B cell (primary cell): ENCODE measurements around the gene BLOC1S5. TPM values are rescaled to one million over a fixed set of nuclear protein-coding genes. Genes with fewer than 3 reads are reported as not detected.

ENCODE experiments used
- ATAC-seq: fragments of 200-7000 bp; cut with Tn5 transposase; one replicate; pipeline ENCODE4 v1.10.0; 2021; ENCODE audit warnings: low read depth, mild to moderate bottlenecking, moderate number of reproducible peaks, moderate library complexity
- CTCF ChIA-PET: fragments of 350-600 bp; sonication (Branson Sonifier 250); formaldehyde crosslinking; loops from one replicate; lab custom pipeline; 2021; ENCODE audit warnings: antibody characterized with exemption, inconsistent platforms; lab: Charles Lee
- POLR2A ChIA-PET: fragments of 350-600 bp; sonication (Branson Sonifier 250); formaldehyde crosslinking; loops from one replicate; lab custom pipeline; 2021; ENCODE audit warnings: antibody characterized with exemption; lab: Charles Lee
- DNase-seq: peaks from one replicate; pipeline ENCODE4 v3.0.0; 2013
- H2AFZ ChIP-seq: 2 replicates; pipeline ENCODE4 v1.6.1; 2012; ENCODE audit warnings: mild to moderate bottlenecking, low read depth, low read length; ENCODE audit not compliant: insufficient read depth, poor library complexity, severe bottlenecking
- H3K27ac ChIP-seq, 2 donors: 1 replicate in 1 of 2; 2 replicates in 1 of 2; pipeline ENCODE4 v1.5.1; 2012 to 2013; ENCODE audit warnings: low read length in 2 of 2, mild to moderate bottlenecking in 2 of 2, moderate library complexity in 1 of 2
- H3K27me3 ChIP-seq, 4 experiments: fragments of 200-600 bp in 1 of 4; sonication (generic) in 1 of 4; replicated peaks in 1 of 4; 1 replicate in 2 of 4; 2 replicates in 2 of 4; pipeline versions ENCODE4 v1.6.1 to v1.7.0; 2013 to 2016; ENCODE audit warnings: low read length in 3 of 4, mild to moderate bottlenecking in 2 of 4, mixed read lengths in 1 of 4, moderate library complexity in 1 of 4; ENCODE audit not compliant: insufficient read depth in 4 of 4, control insufficient read depth in 3 of 4; ENCODE audit errors: control extremely low read depth in 1 of 4
- H3K36me3 ChIP-seq, 2 experiments: replicated peaks in 1 of 2; 1 replicate in 1 of 2; 2 replicates in 1 of 2; pipeline versions ENCODE4 v1.6.1 to v1.7.1; 2013; ENCODE audit warnings: low read length in 1 of 2; ENCODE audit not compliant: insufficient read depth in 2 of 2, control insufficient read depth in 1 of 2; ENCODE audit errors: control extremely low read depth in 1 of 2, extremely low read depth in 1 of 2
- H3K4me1 ChIP-seq, 2 donors: fragments of 200-600 bp in 1 of 2; sonication (generic) in 1 of 2; 1 replicate in 1 of 2; 2 replicates in 1 of 2; pipeline versions ENCODE4 v1.5.1 to v1.6.1; 2013 to 2017; ENCODE audit warnings: low read length in 2 of 2; ENCODE audit not compliant: control insufficient read depth in 2 of 2, insufficient read depth in 2 of 2
- H3K4me2 ChIP-seq: replicated peaks from 2 replicates; pipeline ENCODE3; 2012; ENCODE audit warnings: mild to moderate bottlenecking, low read depth, low read length; ENCODE audit not compliant: poor library complexity, severe bottlenecking
- H3K4me3 ChIP-seq, 5 experiments: fragments of 200-600 bp in 1 of 5; sonication (generic) in 1 of 5; 1 replicate in 3 of 5; 2 replicates in 2 of 5; pipeline versions ENCODE4 v1.5.1 to v1.7.0; 2011 to 2016; ENCODE audit warnings: low read length in 4 of 5, mild to moderate bottlenecking in 4 of 5, low read depth in 2 of 5, control low read depth in 1 of 5, moderate library complexity in 1 of 5; ENCODE audit not compliant: insufficient read depth in 1 of 5; ENCODE audit errors: control extremely low read depth in 1 of 5, extremely low read depth in 1 of 5
- H3K79me2 ChIP-seq: fragments of 200-600 bp; sonication (generic); one replicate; pipeline ENCODE4 v1.6.0; 2016; ENCODE audit warnings: low read length; ENCODE audit not compliant: control insufficient read depth, insufficient read depth
- H3K9ac ChIP-seq: fragments of 200-600 bp; sonication (generic); 2 replicates; pipeline ENCODE4 v1.6.1; 2017; ENCODE audit warnings: mild to moderate bottlenecking, low read length, moderate library complexity
- H3K9me3 ChIP-seq, 3 donors: one replicate each; pipeline versions ENCODE4 v1.6.1 to v1.7.1; 2013; ENCODE audit warnings: low read length in 2 of 3; ENCODE audit not compliant: control insufficient read depth in 2 of 3, insufficient read depth in 1 of 3; ENCODE audit errors: control extremely low read depth in 1 of 3
- H4K20me1 ChIP-seq: 2 replicates; pipeline ENCODE4 v1.6.0; 2012; ENCODE audit warnings: mild to moderate bottlenecking, low read length; ENCODE audit not compliant: insufficient read depth, control insufficient read depth, poor library complexity, severe bottlenecking
- H3K27ac Mint-ChIP-seq: one replicate; pipeline ENCODE4 v1.8.0; 2021; ENCODE audit warnings: mixed read lengths
- H3K27me3 Mint-ChIP-seq: one replicate; pipeline ENCODE4 v1.8.0; 2021; ENCODE audit warnings: mixed read lengths
- H3K4me1 Mint-ChIP-seq: one replicate; pipeline ENCODE4 v1.8.0; 2021; ENCODE audit warnings: mixed read lengths
- H3K4me3 Mint-ChIP-seq: one replicate; pipeline ENCODE4 v1.8.0; 2021; ENCODE audit warnings: mixed read lengths
- H3K9me3 Mint-ChIP-seq: one replicate; pipeline ENCODE4 v1.8.0; 2022; ENCODE audit warnings: mixed read lengths; ENCODE audit not compliant: insufficient read depth
- CTCF ChIP-seq: fragments of 200-600 bp; IDR thresholded peaks from one replicate; pipeline ENCODE4 v1.8.0; 2022; ENCODE audit warnings: antibody characterized with exemption, mild to moderate bottlenecking
- EZH2 ChIP-seq: IDR thresholded peaks from 2 replicates; pipeline ENCODE4 v1.6.1; 2012; ENCODE audit warnings: borderline replicate concordance, low read depth, mild to moderate bottlenecking, moderate library complexity, low read length; ENCODE audit not compliant: insufficient read depth, poor library complexity, severe bottlenecking
- WGBS: methylation state at CpG from one replicate; pipeline ENCODE4 v1.1.5; 2013; ENCODE audit warnings: missing lambda C conversion rate; ENCODE audit not compliant: insufficient coverage; 5-methylcytosine and 5-hydroxymethylcytosine counted together
- intact Hi-C: fragments of 100-400 bp; cut with micrococcal nuclease; formaldehyde crosslinking; loops from one replicate; pipeline ENCODE4 v1.10.0; 2022
- polyA plus RNA-seq: library from polyadenylated mRNA; depleted of rRNA; stranded (reverse); fragments of >200 nt; gene quantifications from 2 replicates; pipeline ENCODE4 v1.2.3, GENCODE V29; 2012
- total RNA-seq, 2 donors: library from RNA; stranded (reverse); fragments of 120-200 nt in 1 of 2; gene quantifications; 1 replicate in 1 of 2; 2 replicates in 1 of 2; pipeline versions ENCODE4 v1.2.3 to v1.2.4, GENCODE V29; 2013 to 2022

BLOC1S5 gene
- total and polyA plus RNA-seq, 2 donors (not counting 1 experiment from before 2014, with no cell fraction given): 5.2 to 18.8 TPM

- intact Hi-C loops: no loop called here
- TF ChIP-seq CTCF (no peak), EZH2 (no peak)
- peaks cover 6% of the 10 kb centered on the region for H3K9me3 Mint-ChIP-seq
- peaks cover 26% of the 10 kb centered on the region for H4K20me1 ChIP-seq
- DNase-seq: no peak
- H3K27ac Mint-ChIP-seq: no peak overlapping the region
- H3K4me1 Mint-ChIP-seq: peaks cover 40% of the 10 kb centered on the region
- no peak overlapping the region for H3K4me2 ChIP-seq
- H3K9me3 ChIP-seq: no peaks in the 10 kb centered on the region
- no peak for ATAC-seq
- ChIA-PET CTCF (no interaction called here), POLR2A (no interaction called here)
- H3K4me3 Mint-ChIP-seq: no peak overlapping the region
- no peak overlapping the region for H3K27ac ChIP-seq
- H3K36me3 ChIP-seq: peaks cover 0 to 9% of the 10 kb centered on the region in 2 experiments
- no peak overlapping the region for H3K9ac ChIP-seq
- no peak overlapping the region for H3K4me3 ChIP-seq
- H3K79me2 ChIP-seq: peaks cover 34% of the 10 kb centered on the region
- WGBS: no CpG with 5 or more reads among the region's 5 CpGs
- H3K27me3 Mint-ChIP-seq: no peaks in the 10 kb centered on the region
- no peak overlapping the region for H2AFZ ChIP-seq
- no peaks in the 10 kb centered on the region for H3K27me3 ChIP-seq
- H3K4me1 ChIP-seq: peaks cover 7 to 8% of the 10 kb centered on the region in 2 donors
Measured at GRCh38 chr6:8030920-8031319, 33.3 kb downstream of the BLOC1S5 start.

- Histone ChIP-seq H2AFZ (no peak overlapping the region), H3K79me2 (peaks cover 33% of the 10 kb centered on the region), H4K20me1 (peaks cover 26% of the 10 kb centered on the region), H3K27me3 (no peaks in the 10 kb centered on the region), H3K4me1 (peaks cover 7 to 8% of the 10 kb centered on the region in 2 donors), H3K4me2 (no peak overlapping the region), H3K9ac (no peak overlapping the region), H3K9me3 (no peaks in the 10 kb centered on the region), H3K27ac (no peak overlapping the region), H3K4me3 (no peak overlapping the region), H3K36me3 (peaks cover 3 to 22% of the 10 kb centered on the region in 2 experiments)
- 27% methylated on average over 3 of the region's 6 CpGs for WGBS
- ChIA-PET POLR2A (no interaction called here), CTCF (no interaction called here)
- no peak for TF ChIP-seq EZH2
- TF ChIP-seq CTCF: no peak
- Mint-ChIP-seq H3K4me1 (peaks cover 32% of the 10 kb centered on the region), H3K27me3 (no peaks in the 10 kb centered on the region), H3K27ac (no peak overlapping the region), H3K4me3 (no peak overlapping the region), H3K9me3 (peaks cover 6% of the 10 kb centered on the region)
- intact Hi-C loops: no loop called here
- ATAC-seq: no peak
- no peak for DNase-seq
Measured at GRCh38 chr6:8029243-8029870, 34.8 kb downstream of the BLOC1S5 start.
